PC-3 (cell line): ENCODE measurements around the gene CDCA4.

Source experiments
- EZH2 ChIP-seq: fragments of 300-600 bp; sonication (generic); IDR thresholded peaks from one replicate; pipeline ENCODE4 v1.6.1; 2017; ENCODE audit warnings: antibody characterized with exemption, mild to moderate bottlenecking, low read length; ENCODE audit not compliant: unreplicated experiment
- EZH2phosphoT487 ChIP-seq: fragments of 300-600 bp; sonication (generic); IDR thresholded peaks from 2 replicates; pipeline ENCODE4 v1.6.1; 2018; ENCODE audit warnings: mild to moderate bottlenecking, antibody characterized with exemption, low read length, borderline replicate concordance
- TF ChIP-seq, protein P1 (sequence below): fragments of 300-600 bp; sonication (generic); conservative IDR thresholded peaks from 2 replicates; pipeline ENCODE4 v1.5.1; 2017; ENCODE audit warnings: antibody characterized with exemption, low read depth, mild to moderate bottlenecking, low read length

- TF ChIP-seq EZH2 (no peak), EZH2phosphoT487 (no peak)
- TF ChIP-seq, protein P1, sequence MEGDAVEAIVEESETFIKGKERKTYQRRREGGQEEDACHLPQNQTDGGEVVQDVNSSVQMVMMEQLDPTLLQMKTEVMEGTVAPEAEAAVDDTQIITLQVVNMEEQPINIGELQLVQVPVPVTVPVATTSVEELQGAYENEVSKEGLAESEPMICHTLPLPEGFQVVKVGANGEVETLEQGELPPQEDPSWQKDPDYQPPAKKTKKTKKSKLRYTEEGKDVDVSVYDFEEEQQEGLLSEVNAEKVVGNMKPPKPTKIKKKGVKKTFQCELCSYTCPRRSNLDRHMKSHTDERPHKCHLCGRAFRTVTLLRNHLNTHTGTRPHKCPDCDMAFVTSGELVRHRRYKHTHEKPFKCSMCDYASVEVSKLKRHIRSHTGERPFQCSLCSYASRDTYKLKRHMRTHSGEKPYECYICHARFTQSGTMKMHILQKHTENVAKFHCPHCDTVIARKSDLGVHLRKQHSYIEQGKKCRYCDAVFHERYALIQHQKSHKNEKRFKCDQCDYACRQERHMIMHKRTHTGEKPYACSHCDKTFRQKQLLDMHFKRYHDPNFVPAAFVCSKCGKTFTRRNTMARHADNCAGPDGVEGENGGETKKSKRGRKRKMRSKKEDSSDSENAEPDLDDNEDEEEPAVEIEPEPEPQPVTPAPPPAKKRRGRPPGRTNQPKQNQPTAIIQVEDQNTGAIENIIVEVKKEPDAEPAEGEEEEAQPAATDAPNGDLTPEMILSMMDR = no peak
Measured at GRCh38 chr14:104964546-104964945, 56.3 kb downstream of the CDCA4 start.
